Activated CD4-positive, alpha-beta memory T cell treated with anti-CD3 and anti-CD28 coated beads for 36 hours (primary cell): ENCODE measurements around the gene PPFIA3. TPM values are rescaled to one million over a fixed set of nuclear protein-coding genes. Genes with fewer than 3 reads are reported as not detected.
"Not testable (repeated sequence)": the region's sequence is repeated elsewhere in the genome, so short reads cannot be mapped to it uniquely, and the experiment has no call there.

Source experiments
- CTCF ChIA-PET: fragments of 350-600 bp; sonication (Branson Sonifier 250); formaldehyde crosslinking; loops from one replicate; lab custom pipeline; 2021; ENCODE audit warnings: antibody characterized with exemption, inconsistent platforms; lab: Charles Lee
- POLR2A ChIA-PET: fragments of 350-600 bp; sonication (Branson Sonifier 250); formaldehyde crosslinking; loops from one replicate; lab custom pipeline; 2021; ENCODE audit warnings: antibody characterized with exemption; lab: Charles Lee
- DNase-seq: peaks from one replicate; pipeline ENCODE4 v3.0.0-alpha.2; 2020
- H3K27ac Mint-ChIP-seq: one replicate; pipeline ENCODE4 v1.8.0; 2021; ENCODE audit warnings: mixed read lengths
- H3K27me3 Mint-ChIP-seq: one replicate; pipeline ENCODE4 v1.8.0; 2021; ENCODE audit warnings: mixed read lengths
- H3K36me3 Mint-ChIP-seq: one replicate; pipeline ENCODE4 v1.8.0; 2021; ENCODE audit warnings: mixed read lengths
- H3K4me1 Mint-ChIP-seq: one replicate; pipeline ENCODE4 v1.8.0; 2021; ENCODE audit warnings: low read depth, mixed read lengths
- H3K4me3 Mint-ChIP-seq: one replicate; pipeline ENCODE4 v1.8.0; 2021; ENCODE audit warnings: mild to moderate bottlenecking, mixed read lengths
- H3K9me3 Mint-ChIP-seq: one replicate; pipeline ENCODE4 v1.8.0; 2021; ENCODE audit warnings: mixed read lengths
- intact Hi-C: fragments of 100-400 bp; cut with micrococcal nuclease; formaldehyde crosslinking; loops from one replicate; pipeline ENCODE4 v1.15.1; 2023
- total RNA-seq, 2 experiments: library from RNA; stranded (reverse); gene quantifications; one replicate each; pipeline ENCODE4 v1.2.3, GENCODE V29; 2021

Gene PPFIA3
- total RNA-seq, 2 experiments from 2014 or later = 3.5 to 5.0 TPM

DNA sequence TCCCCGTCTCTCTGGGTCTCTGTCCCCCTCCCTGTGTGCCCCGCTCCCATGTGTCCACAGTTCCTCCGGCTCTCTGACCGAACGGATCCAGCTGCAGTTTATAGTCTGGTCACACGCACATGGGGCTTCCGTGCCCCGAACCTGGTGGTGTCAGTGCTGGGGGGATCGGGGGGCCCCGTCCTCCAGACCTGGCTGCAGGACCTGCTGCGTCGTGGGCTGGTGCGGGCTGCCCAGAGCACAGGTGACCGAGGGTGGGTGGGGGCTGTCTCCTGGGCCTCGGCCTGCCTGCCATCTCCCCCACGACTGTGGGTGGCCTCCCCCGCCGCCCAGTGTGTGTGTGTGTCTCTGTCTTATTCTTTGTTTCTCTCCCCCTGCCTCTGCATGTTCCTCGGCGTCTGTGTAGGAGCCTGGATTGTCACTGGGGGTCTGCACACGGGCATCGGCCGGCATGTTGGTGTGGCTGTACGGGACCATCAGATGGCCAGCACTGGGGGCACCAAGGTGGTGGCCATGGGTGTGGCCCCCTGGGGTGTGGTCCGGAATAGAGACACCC, 48.6 kb downstream of the PPFIA3 start:
- Mint-ChIP-seq H3K36me3 (no peaks in the 10 kb centered on the region), H3K27me3 (peaks cover 6% of the 10 kb centered on the region), H3K4me1 (no peaks in the 10 kb centered on the region), H3K9me3 (no peaks in the 10 kb centered on the region), H3K27ac (no peak overlapping the region), H3K4me3 (no peak overlapping the region)
- POLR2A ChIA-PET = no interaction called here
- CTCF ChIA-PET = no interaction called here
- intact Hi-C loops = no loop called here
- no peak for DNase-seq

DNA sequence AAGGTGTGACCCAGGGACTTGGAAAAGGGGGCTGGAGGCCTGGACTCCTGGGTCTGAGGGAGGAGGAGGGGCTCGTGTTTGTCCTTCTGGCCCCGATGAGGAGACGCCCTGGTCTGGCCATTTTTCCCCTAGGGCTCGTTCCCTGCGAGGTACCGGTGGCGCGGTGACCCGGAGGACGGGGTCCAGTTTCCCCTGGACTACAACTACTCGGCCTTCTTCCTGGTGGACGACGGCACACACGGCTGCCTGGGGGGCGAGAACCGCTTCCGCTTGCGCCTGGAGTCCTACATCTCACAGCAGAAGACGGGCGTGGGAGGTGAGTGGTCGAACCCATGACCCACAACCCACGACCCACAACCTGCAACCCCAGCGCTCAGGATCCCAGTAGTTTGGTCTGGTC, 49.1 kb downstream of the PPFIA3 start:
- no peaks in the 10 kb centered on the region for H3K36me3 Mint-ChIP-seq
- DNase-seq = no peak
- H3K4me1 Mint-ChIP-seq = no peaks in the 10 kb centered on the region
- ChIA-PET CTCF (no interaction called here), POLR2A (no interaction called here)
- no peaks in the 10 kb centered on the region for H3K9me3 Mint-ChIP-seq
- peaks cover 6% of the 10 kb centered on the region for H3K27me3 Mint-ChIP-seq
- H3K4me3 Mint-ChIP-seq = no peak overlapping the region
- no peak overlapping the region for H3K27ac Mint-ChIP-seq
- intact Hi-C loops = no loop called here

DNA sequence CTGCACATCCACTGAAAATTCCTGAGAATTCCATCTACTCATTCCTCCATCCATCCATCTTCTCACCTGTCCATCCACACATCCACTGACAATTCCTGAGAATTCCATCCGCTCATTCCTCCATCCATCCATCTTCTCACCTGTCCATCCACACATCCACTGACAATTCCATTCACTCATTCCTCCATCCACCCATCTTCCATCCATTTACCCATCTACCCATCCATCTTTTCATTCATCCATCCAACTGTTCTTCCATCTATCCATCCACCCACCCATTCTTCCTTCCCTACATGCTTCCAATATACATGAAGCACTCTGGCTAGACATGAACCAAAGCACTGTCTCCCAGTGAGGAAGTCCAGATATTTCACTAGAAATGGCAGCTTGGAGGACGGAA, 53.9 kb downstream of the PPFIA3 start:
- H3K4me3 Mint-ChIP-seq = no peak overlapping the region
- intact Hi-C loops = no loop called here
- ChIA-PET CTCF (no interaction called here), POLR2A (no interaction called here)
- DNase-seq = no peak
- no peaks in the 10 kb centered on the region for H3K9me3 Mint-ChIP-seq
- H3K36me3 Mint-ChIP-seq = no peaks in the 10 kb centered on the region
- H3K27ac Mint-ChIP-seq = no peak overlapping the region
- peaks cover 6% of the 10 kb centered on the region for H3K27me3 Mint-ChIP-seq
- H3K4me1 Mint-ChIP-seq = peaks cover 5% of the 10 kb centered on the region

- no peak overlapping the region for H3K27ac Mint-ChIP-seq
- intact Hi-C loops = no loop called here
- H3K9me3 Mint-ChIP-seq = peaks cover 9% of the 10 kb centered on the region
- no peak for DNase-seq
- CTCF ChIA-PET = no interaction called here
- no peaks in the 10 kb centered on the region for H3K27me3 Mint-ChIP-seq
- H3K36me3 Mint-ChIP-seq = no peaks in the 10 kb centered on the region
- POLR2A ChIA-PET = no interaction called here
- peaks cover 5% of the 10 kb centered on the region for H3K4me1 Mint-ChIP-seq
- no peak overlapping the region for H3K4me3 Mint-ChIP-seq
Measured at GRCh38 chr19:49180659-49181058, 61.3 kb downstream of the PPFIA3 start.

DNA sequence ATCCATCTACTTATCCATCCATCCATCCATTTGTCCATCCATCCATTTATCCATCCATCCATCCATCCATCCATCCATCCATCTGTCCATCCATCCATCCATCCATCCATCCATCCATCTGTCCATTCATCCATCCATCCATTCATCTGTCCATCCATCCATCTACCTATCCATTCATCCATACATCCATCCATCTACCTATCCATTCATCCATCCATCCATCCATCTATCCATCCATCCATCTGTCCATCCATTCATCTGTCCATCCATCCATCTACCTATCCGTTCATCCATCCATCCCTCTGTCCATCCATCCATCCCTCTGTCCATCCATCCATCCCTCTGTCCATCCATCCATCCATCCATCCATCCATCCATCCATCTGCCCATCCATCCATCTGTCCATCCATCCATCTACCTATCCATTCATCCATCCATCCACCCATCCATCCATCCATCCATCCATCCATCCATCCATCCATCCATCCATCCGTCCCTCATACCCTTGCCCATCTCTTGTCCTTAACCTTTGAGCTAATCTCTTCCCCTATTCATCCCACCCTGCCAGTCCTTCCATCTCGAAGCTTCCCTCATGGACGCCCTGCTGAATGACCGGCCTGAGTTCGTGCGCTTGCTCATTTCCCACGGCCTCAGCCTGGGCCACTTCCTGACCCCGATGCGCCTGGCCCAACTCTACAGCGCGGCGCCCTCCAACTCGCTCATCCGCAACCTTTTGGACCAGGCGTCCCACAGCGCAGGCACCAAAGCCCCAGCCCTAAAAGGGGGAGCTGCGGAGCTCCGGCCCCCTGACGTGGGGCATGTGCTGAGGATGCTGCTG, 62.9 kb downstream of the PPFIA3 start:
- H3K27ac Mint-ChIP-seq, DNase-seq, POLR2A ChIA-PET, CTCF ChIA-PET, H3K9me3 Mint-ChIP-seq, H3K27me3 Mint-ChIP-seq, H3K4me1 Mint-ChIP-seq, intact Hi-C loops, H3K4me3 Mint-ChIP-seq, H3K36me3 Mint-ChIP-seq: not testable (repeated sequence)

- ChIA-PET POLR2A (no interaction called here), CTCF (interaction anchor here (1.0 kb wide), 1 partner anchor 260 kb away, joined by 3 read pairs; no protein-coding TSS in a partner anchor)
- H3K27ac Mint-ChIP-seq = no peak overlapping the region
- H3K4me3 Mint-ChIP-seq = no peak overlapping the region
- no peak for DNase-seq
- no peaks in the 10 kb centered on the region for H3K36me3 Mint-ChIP-seq
- intact Hi-C loops = no loop called here
- H3K4me1 Mint-ChIP-seq = no peaks in the 10 kb centered on the region
- peaks cover 9% of the 10 kb centered on the region for H3K9me3 Mint-ChIP-seq
- no peaks in the 10 kb centered on the region for H3K27me3 Mint-ChIP-seq
Measured at GRCh38 chr19:49182848-49183375, 63.6 kb downstream of the PPFIA3 start.

DNA sequence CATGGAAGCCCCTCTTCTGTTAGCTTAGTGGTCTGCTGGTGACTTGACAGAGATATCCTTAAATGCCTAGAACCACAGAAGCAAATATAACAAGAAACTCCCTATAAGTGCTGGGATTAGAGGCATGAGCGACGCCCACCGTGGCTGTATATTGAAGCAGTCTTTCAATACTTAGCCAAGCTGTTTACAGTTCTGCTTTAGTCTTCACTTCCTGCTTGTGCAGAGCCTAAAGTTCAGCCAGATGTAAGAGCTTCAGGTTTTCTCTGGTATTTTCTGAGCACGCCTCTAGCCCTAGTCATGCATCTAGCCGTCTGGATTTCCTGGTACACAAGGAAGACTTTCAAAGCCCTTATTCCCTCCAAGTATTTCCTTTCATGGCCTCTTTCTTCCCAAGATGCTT, 66.8 kb downstream of the PPFIA3 start:
- CTCF ChIA-PET = interaction anchor here (1.0 kb wide), 1 partner anchor 188 kb away, joined by 3 read pairs; no protein-coding TSS in a partner anchor
- H3K36me3 Mint-ChIP-seq = no peaks in the 10 kb centered on the region
- POLR2A ChIA-PET = no interaction called here
- no peak overlapping the region for H3K27ac Mint-ChIP-seq
- peaks cover 9% of the 10 kb centered on the region for H3K4me1 Mint-ChIP-seq
- intact Hi-C loops = no loop called here
- DNase-seq = no peak
- H3K9me3 Mint-ChIP-seq = peaks cover 9% of the 10 kb centered on the region
- H3K27me3 Mint-ChIP-seq = no peaks in the 10 kb centered on the region
- H3K4me3 Mint-ChIP-seq = no peak overlapping the region

- Mint-ChIP-seq H3K9me3 (peaks cover 5% of the 10 kb centered on the region), H3K36me3 (no peaks in the 10 kb centered on the region), H3K4me3 (no peak overlapping the region), H3K27me3 (no peaks in the 10 kb centered on the region), H3K27ac (no peak overlapping the region), H3K4me1 (peaks cover 9% of the 10 kb centered on the region)
- POLR2A ChIA-PET = no interaction called here
- no peak for DNase-seq
- intact Hi-C loops = no loop called here
- CTCF ChIA-PET = interaction anchor here (0.6 to 1.6 kb wide), 2 partner anchors 10 to 45 kb away, joined by 3 read pairs; no protein-coding TSS in a partner anchor
Measured at GRCh38 chr19:49188626-49189200, 69.4 kb downstream of the PPFIA3 start.

DNA sequence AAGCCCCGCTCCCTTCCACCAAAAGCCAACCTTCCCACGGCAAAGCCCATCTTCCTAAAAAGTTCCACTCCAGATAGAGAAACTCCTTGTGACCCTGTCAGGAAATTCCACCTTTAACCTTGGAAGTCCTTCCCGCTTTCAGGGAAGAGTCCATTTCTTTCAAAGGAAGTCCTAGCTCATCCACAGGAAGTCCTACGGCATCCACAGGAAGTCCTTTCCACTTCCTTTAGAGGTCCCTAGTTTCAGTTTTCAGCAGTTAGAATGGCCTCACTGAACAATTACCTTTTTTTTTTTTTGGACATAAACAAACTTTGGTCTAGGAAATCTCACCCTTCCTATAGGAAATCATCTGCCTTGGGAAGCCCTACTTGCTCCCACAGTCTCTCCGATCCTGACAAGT, 69.9 kb downstream of the PPFIA3 start:
- intact Hi-C loops = no loop called here
- Mint-ChIP-seq H3K27me3 (no peaks in the 10 kb centered on the region), H3K27ac (no peak overlapping the region), H3K4me1 (peaks cover 9% of the 10 kb centered on the region), H3K9me3 (no peaks in the 10 kb centered on the region), H3K36me3 (no peaks in the 10 kb centered on the region), H3K4me3 (no peak overlapping the region)
- POLR2A ChIA-PET = no interaction called here
- DNase-seq = no peak
- CTCF ChIA-PET = interaction anchor here (0.6 to 1.3 kb wide), 2 partner anchors 10 to 45 kb away, joined by 3 to 5 read pairs; no protein-coding TSS in a partner anchor

DNA sequence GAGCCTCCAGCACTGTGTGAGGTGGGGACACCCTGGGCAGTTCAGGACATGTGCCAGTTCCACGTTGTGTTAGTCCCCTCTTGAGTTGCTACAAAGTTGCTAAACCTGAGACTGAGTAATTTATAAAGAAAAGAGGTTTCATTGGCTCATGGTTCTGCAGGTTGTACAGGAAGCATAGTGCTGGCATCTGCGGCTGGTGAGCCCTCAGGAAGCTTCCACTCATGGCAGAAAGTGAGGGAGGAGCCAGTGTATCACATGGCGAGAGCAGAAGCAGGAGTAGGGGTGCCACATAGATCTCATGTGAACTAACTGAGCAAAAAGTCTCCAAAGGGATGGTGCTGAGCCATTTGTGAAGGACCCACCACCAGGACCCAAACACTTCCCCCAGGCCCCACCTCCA, 71.4 kb downstream of the PPFIA3 start:
- CTCF ChIA-PET = no interaction called here
- peaks cover 9% of the 10 kb centered on the region for H3K4me1 Mint-ChIP-seq
- no peak overlapping the region for H3K27ac Mint-ChIP-seq
- intact Hi-C loops = no loop called here
- no peak overlapping the region for H3K4me3 Mint-ChIP-seq
- no peaks in the 10 kb centered on the region for H3K36me3 Mint-ChIP-seq
- DNase-seq = no peak
- no peaks in the 10 kb centered on the region for H3K27me3 Mint-ChIP-seq
- POLR2A ChIA-PET = no interaction called here
- no peaks in the 10 kb centered on the region for H3K9me3 Mint-ChIP-seq

- Mint-ChIP-seq H3K9me3 (no peaks in the 10 kb centered on the region), H3K4me1 (peaks cover 9% of the 10 kb centered on the region), H3K27ac (no peak overlapping the region), H3K27me3 (peaks cover 2% of the 10 kb centered on the region), H3K36me3 (no peaks in the 10 kb centered on the region), H3K4me3 (no peak overlapping the region)
- intact Hi-C loops = no loop called here
- no peak for DNase-seq
- ChIA-PET POLR2A (no interaction called here), CTCF (interaction anchor here (1.0 kb wide), 1 partner anchor 34 kb away, joined by 3 read pairs; no protein-coding TSS in a partner anchor)
Measured at GRCh38 chr19:49193822-49194394, 74.6 kb downstream of the PPFIA3 start.

DNA sequence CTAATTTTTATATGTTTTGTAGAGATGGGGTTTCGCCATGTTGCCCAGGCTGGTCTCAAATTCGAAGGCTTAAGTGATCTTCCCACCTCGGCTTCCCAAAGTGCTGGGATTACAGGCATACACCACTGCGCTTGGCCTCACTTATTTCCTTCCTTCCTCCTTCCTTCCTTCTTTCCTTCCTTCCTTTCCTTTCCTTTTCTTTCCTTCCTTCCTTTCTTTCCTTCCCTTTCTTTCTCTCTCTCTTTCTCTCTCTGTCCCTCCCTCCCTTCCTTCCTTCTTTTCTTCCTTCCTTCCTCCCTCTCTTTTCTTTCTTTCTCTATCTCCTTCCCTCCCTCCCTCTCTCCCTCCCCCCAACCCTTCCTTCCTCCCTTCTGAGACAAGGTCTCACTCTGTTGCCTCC, 75.1 kb downstream of the PPFIA3 start:
- Mint-ChIP-seq H3K27me3 (peaks cover 2% of the 10 kb centered on the region), H3K4me1 (peaks cover 8% of the 10 kb centered on the region), H3K4me3 (no peak overlapping the region), H3K9me3 (no peaks in the 10 kb centered on the region), H3K27ac (no peak overlapping the region), H3K36me3 (no peaks in the 10 kb centered on the region)
- DNase-seq = no peak
- ChIA-PET CTCF (interaction anchor here (1.0 kb wide), 1 partner anchor 34 kb away, joined by 3 read pairs; no protein-coding TSS in a partner anchor), POLR2A (no interaction called here)
- intact Hi-C loops = no loop called here
